ENCODE results near the gene KRT1. TPM values are rescaled to one million over a fixed set of nuclear protein-coding genes. Genes with fewer than 3 reads are reported as not detected.
"Not testable (repeated sequence)": the region's sequence is repeated elsewhere in the genome, so short reads cannot be mapped to it uniquely, and the experiment has no call there.

KRT1 gene
- total RNA-seq, 4 donors from 2014 or later = 4,815 to 9,656 (median 5,822) TPM

GRCh38 chr12:52673713-52674432 lies 6.3 kb downstream of the KRT1 start:
- WGBS = 69% methylated on average over 3 of the region's 3 CpGs
- no peak overlapping the region for H3K27ac ChIP-seq
- no peak overlapping the region for H3K4me3 ChIP-seq
- no peak for DNase-seq (ENCODE audit: low spot score in 2 of 2)
- H3K4me1 ChIP-seq = no peaks in the 10 kb centered on the region
- TF ChIP-seq POLR2A (IDR thresholded peaks at IDR 0.05) (no peak), POLR2AphosphoS5 (IDR thresholded peaks at IDR 0.05) (no peak), EP300 (IDR thresholded peaks at IDR 0.05) (no peak), CTCF (IDR thresholded peaks at IDR 0.05) (no peak)
- peaks cover 3% of the 10 kb centered on the region for H3K27me3 ChIP-seq
- H3K36me3 ChIP-seq = no peaks in the 10 kb centered on the region
- no peaks in the 10 kb centered on the region for H3K9me3 ChIP-seq

- no peaks in the 10 kb centered on the region for H3K9me3 ChIP-seq
- peaks cover 3% of the 10 kb centered on the region for H3K27me3 ChIP-seq
- no peaks in the 10 kb centered on the region for H3K36me3 ChIP-seq
- TF ChIP-seq CTCF (IDR thresholded peaks at IDR 0.05) (no peak), EP300 (IDR thresholded peaks at IDR 0.05) (no peak), POLR2A (IDR thresholded peaks at IDR 0.05) (no peak), POLR2AphosphoS5 (IDR thresholded peaks at IDR 0.05) (no peak)
- no peaks in the 10 kb centered on the region for H3K4me1 ChIP-seq
- no peak overlapping the region for H3K4me3 ChIP-seq
- H3K27ac ChIP-seq = no peak overlapping the region
- 66% methylated on average over 5 of the region's 5 CpGs for WGBS
- no peak for DNase-seq (ENCODE audit: low spot score in 2 of 2)
These were observed 7.0 kb downstream of the KRT1 start for GRCh38 chr12:52673217-52673616.

DNA sequence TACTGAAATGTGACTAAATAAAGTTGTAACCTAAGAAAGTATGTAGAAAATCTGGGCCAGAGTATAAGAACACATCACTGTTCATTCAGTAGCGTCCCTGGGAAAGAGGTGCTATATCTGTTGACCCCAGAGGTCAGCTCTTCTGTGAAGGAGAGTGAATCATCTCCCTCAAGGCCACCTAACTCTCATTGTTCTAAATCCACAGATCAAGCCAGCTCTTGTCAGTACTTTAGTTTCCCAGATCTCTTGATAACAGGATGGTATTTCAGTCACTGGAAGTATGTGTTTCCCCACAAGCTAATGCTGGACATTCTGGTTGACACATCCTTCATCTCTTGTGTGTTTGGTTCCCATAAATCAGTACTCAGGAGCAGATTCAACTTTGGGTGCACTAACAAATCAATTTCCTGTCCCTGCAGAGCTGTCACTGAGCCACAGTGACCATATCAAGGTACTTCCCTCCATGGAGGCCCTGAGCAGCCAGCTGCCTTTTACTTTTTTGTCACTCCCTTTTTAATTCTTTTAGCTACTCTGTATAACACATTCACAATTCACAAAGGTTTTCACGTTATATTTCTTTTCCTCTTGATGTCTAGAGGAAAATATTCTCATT lies 7.8 kb downstream of the KRT1 start:
- Histone ChIP-seq H3K9me3 (no peaks in the 10 kb centered on the region), H3K36me3 (no peaks in the 10 kb centered on the region), H3K27ac (no peak overlapping the region), H3K4me3 (no peak overlapping the region), H3K27me3 (peaks cover 3% of the 10 kb centered on the region), H3K4me1 (no peaks in the 10 kb centered on the region)
- WGBS = 52% methylated on average over 2 of the region's 2 CpGs
- no peak for TF ChIP-seq CTCF (IDR thresholded peaks at IDR 0.05)
- TF ChIP-seq POLR2A (IDR thresholded peaks at IDR 0.05) = no peak
- no peak for TF ChIP-seq EP300 (IDR thresholded peaks at IDR 0.05)
- no peak for TF ChIP-seq POLR2AphosphoS5 (IDR thresholded peaks at IDR 0.05)
- peak in 1 of 2 donors; percentile 45 for DNase-seq (ENCODE audit: low spot score in 2 of 2)

DNA sequence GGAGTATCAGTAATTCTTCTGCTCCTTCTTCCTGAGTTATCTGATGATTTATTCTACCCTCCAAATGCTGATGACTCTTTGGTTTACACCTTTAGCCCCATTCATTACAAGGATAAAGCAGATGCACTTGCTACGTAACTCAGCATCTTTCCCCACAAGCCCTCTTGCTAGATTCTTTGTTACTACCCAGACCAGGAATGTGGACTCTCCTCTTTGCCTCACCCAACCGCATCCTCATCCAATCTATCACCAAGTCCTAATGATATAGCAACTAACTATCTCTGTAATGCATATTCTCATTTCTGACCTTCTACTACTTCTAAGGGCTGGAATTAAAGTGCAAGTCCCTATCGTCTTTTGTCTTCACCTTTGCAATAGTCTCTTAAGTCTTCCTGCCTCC lies 9.2 kb downstream of the KRT1 start:
- TF ChIP-seq EP300 (IDR thresholded peaks at IDR 0.05) (no peak), POLR2AphosphoS5 (IDR thresholded peaks at IDR 0.05) (no peak)

GRCh38 chr12:52670506-52670905 lies 9.7 kb downstream of the KRT1 start:
- Histone ChIP-seq H3K36me3 (no peaks in the 10 kb centered on the region), H3K27ac (no peak overlapping the region), H3K4me1 (no peaks in the 10 kb centered on the region), H3K9me3 (no peaks in the 10 kb centered on the region), H3K27me3 (peaks cover 3% of the 10 kb centered on the region), H3K4me3 (no peak overlapping the region)
- TF ChIP-seq CTCF (IDR thresholded peaks at IDR 0.05) (no peak), POLR2A (IDR thresholded peaks at IDR 0.05) (no peak), POLR2AphosphoS5 (IDR thresholded peaks at IDR 0.05) (no peak), EP300 (IDR thresholded peaks at IDR 0.05) (no peak)
- DNase-seq (ENCODE audit: low spot score in 2 of 2) = no peak
- 83% methylated on average over 4 of the region's 4 CpGs for WGBS

More for the DNA sequence above, 9.2 kb downstream of the KRT1 start:
- H3K27ac ChIP-seq = no peak overlapping the region
- no peak for DNase-seq (ENCODE audit: low spot score in 2 of 2)
- no peak overlapping the region for H3K4me3 ChIP-seq
- WGBS = 88% methylated on average over 3 of the region's 3 CpGs
- H3K9me3 ChIP-seq = no peaks in the 10 kb centered on the region
- H3K4me1 ChIP-seq = no peaks in the 10 kb centered on the region
- H3K36me3 ChIP-seq = no peaks in the 10 kb centered on the region
- H3K27me3 ChIP-seq = peaks cover 3% of the 10 kb centered on the region

GRCh38 chr12:52669941-52670340 lies 10.3 kb downstream of the KRT1 start:
- not testable (repeated sequence) for H3K36me3 ChIP-seq; H3K27ac ChIP-seq; DNase-seq (ENCODE audit: low spot score in 2 of 2); H3K9me3 ChIP-seq; H3K4me1 ChIP-seq; H3K4me3 ChIP-seq; H3K27me3 ChIP-seq
- 98% methylated on average over 3 of the region's 3 CpGs for WGBS

All from suprapubic skin (tissue), 4 donors.